NCI-H2081 (cell line): Measurements from ENCODE around the gene TM4SF1.
A peak's percentile ranks its signal among the peaks of the same experiment; 100 is the strongest.

Source experiments
- DNase-seq, 2 experiments: peaks; one replicate each; lab custom pipeline; 2025; lab: John Stamatoyannopoulos, UW

The TM4SF1 gene

DNA sequence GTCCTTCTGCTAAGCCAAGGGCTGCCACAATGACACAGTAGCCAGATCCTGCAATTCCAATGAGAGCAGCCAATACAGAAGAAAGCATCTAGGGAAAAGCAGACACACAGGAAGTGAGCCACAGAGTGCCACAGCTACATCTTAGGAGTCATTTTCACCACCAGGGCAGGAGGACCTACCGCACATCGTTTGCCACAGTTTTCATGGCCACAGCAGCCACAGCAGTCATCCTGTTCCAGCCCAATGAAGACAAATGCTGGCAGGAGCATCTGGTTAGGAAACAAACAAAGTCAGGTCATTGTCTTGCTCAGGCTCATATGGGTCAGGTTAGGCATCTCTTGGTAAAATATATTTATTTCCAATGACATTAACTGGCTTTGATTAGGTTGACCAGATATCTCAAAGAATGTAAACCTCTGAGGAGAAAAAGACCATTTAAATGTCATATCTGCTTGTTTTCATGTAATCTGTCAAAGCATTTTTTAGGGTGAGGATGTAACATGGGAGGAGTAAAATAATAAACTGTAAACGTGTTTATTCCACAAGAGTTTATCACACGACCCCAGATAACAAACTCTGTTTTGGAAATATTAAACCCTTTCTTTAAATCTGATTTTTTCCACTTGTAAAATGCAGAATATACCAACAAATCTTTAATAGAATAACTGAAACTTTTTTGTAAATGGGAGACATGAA lies 1.8 kb downstream of the TM4SF1 start:
- peak in 1 of 2 experiments; percentile 57 for DNase-seq

DNA sequence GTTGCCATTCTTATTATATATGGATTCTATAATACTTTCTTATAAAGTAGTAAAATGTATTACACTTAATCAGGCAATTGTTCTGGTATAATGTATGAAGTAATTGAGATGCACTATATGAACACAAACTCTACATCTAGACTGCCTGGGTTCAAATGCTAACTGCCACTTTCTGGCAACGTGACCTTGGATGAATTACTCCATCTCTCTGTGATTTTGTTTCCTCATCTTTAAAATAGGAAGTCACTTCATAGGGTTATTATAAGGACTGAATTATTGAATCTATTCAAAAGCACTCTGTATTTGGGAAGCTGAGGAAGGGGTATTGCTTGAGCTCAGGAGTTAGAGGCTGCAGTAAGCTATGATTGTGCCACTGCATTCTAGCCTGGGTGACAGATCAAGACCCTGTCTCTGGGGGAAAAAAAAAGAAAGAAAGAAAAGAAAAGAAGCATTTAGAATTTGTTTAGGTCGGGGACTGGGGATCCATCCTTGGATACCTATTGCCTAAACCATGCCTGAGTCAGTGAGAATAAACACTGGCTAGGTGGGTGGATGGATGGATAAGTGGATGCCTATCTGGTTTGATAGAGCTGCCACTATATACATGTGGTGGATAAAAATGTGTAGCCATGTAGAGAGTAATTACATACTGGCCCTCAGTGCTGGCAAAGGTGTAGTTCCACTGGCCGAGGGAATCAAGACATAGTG lies 2.5 kb downstream of the TM4SF1 start:
- no peak for DNase-seq

DNA sequence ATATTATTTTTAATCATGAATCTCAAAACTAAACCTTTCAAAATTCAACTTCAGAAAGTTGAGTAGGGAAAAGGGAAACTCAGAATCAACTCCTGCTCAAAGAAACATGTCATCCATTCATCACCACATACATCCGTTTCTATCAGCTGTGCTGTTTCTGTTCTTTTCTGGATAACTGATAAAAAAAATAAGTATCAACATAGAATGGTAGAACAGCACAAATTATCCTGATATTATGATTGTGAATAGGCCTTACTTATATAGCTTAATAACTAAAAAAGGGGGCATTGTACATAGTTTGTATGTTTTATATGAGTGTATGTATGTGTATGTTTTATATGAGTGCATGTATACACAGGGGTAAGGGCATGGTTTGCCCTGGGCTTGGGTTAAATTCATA lies 3.1 kb downstream of the TM4SF1 start:
- DNase-seq: no peak

DNA sequence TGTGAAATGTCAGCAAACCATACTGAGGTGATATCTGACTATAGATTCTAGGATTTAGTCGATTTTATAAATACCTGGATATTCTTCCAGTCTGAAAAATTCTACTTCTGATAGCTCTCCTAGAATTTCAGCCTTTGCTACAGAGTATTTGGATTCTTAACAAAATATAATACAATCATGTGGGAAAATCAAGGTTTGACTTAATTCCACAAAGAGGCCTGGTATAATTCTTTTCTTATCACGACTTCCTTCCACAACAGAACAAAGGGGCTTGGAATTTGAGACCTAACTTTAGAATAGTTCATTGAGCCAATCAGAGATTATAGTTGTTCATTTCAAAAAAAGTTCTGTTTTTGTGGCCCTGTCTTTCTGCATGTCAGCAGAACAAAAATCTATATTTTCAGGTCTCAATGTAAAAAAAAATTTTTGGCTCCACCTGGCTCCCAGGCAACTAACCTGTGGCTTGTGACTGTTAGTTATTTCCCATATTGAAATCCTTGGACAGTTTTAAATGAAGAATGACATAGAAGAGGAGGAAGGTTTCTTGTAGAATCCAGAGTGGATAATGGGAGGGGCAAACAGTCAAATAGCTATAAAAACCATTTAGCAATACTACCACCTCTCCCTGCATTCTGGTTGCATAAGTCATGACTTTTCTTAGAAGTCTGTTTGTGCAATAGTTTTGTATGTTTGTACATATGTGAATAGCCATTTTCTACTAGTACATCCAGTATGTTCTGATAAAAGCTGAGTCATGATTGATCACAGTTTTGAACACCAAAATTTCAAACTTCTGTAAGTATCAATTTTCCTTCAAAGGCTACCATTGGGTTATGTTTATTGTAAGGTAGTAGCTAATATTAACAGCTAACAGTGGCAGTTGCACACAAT lies 4.0 kb downstream of the TM4SF1 start:
- no peak for DNase-seq

DNA sequence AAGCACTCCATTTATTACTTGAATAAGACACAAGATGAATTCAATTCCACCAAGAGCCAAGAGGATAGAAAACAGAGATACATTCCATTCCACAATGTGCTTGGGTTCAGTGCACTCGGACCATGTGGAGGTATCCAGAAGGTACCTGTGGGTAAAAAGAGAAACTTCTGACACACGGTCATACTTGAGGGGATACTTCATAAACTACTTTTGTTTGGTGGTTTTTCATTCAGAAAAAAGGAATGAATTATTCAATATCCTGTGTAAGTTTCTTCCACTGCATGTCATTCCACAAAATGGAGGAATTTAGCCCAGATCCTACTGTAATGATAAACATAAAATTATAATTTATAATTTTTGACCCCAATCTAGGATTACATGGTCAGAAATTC lies 5.7 kb downstream of the TM4SF1 start:
- no peak for DNase-seq

DNA sequence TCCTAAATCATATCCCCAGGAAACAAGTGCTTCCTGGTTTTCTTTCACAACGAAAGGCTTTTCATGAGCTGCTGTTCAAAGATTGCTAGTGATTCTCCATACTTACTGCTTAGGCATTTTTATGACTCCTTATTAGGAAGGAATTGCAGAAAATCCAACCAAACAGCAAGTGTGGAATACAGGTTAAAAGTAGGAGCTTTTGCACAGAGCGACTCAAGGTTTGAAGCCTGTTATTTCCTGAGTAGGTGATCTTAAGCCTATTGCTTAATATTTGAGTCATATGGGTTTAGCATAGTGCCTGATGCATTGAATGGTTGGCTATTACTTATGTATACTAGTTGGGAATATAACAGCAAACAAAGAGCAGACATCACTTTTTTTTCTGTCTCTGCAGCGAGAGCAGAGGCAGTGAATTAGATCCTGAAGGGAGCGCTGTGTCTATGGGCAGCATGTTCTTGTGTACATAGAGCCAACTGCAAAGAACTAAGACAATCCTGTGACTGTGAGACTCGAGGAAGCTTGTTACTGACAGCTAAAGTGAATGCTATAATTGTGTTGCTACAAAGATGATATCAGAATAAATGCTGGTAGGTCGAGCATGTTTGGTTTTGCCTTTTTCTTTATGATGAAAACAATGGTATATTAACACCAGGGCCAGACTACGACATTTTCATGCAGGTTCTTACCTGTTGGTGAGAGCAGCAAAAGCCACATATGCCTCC lies 6.3 kb downstream of the TM4SF1 start:
- DNase-seq: peak in 1 of 2 experiments; percentile 56

DNA sequence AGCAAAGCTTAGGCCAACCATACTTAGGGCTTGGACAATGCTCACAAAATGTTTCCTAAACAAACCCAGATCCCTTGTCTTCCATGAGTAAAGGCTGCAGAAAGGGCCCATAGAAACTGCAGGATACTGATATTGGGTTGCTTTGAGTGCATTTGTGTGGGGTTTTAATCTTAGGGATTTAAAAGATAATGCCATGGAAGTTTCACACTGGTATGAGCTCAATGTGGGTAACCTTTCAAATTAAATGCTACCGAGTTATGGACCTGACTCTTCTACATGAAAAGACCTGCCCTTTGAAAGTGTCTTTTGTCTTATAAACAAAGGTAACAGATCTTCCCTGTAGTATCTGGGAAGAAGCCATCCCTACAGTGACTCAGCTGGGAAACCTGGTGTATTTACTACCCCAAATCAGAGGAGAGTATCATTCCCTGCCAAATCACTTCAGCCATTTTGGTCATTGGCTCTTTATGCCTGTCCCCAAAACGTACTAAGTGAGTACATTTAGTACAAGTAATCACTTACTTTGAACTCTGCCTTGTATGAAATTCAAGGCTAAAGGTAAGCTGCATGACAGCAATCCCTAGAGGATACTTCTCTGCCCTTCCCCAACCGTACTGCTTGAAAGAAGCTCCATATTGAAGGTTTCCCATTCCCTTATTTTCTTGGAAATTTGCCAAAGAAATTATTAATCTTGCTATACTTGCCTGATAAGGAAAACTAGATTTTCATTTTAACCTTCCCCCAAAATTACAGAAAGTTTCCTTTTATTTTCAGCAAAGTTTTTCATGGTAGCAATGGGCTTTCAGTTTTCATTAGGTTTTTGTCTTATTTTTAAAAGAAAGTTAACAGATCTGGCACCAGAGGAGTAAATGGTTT lies 7.2 kb downstream of the TM4SF1 start:
- DNase-seq: peak in 1 of 2 experiments; percentile 25

GRCh38 chr3:149368674-149369497 lies 8.6 kb downstream of the TM4SF1 start:
- peak in 1 of 2 experiments; percentile 55 for DNase-seq

DNA sequence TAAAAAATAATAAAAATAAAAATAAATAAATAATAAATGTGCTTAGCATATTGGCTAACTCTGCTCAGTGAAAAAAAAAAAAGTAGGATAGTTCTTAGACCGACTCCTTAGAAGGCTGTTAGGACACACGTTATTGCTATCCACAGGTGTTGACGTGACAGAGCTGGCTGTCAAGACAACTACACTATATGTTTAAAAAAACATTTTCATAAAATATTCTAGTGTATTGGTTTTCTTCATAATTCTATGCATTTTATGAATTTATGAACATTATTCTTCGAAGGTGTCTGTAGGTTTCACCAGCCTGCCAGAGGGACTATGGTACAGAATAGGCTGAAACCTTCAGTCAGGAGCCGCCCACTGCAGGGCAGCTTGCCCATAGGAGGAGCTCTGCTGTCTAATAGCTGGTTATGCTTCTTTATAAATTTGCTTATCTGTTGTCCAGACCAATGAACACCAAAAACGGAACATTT lies 9.2 kb downstream of the TM4SF1 start:
- peak in 1 of 2 experiments; percentile 35 for DNase-seq

DNA sequence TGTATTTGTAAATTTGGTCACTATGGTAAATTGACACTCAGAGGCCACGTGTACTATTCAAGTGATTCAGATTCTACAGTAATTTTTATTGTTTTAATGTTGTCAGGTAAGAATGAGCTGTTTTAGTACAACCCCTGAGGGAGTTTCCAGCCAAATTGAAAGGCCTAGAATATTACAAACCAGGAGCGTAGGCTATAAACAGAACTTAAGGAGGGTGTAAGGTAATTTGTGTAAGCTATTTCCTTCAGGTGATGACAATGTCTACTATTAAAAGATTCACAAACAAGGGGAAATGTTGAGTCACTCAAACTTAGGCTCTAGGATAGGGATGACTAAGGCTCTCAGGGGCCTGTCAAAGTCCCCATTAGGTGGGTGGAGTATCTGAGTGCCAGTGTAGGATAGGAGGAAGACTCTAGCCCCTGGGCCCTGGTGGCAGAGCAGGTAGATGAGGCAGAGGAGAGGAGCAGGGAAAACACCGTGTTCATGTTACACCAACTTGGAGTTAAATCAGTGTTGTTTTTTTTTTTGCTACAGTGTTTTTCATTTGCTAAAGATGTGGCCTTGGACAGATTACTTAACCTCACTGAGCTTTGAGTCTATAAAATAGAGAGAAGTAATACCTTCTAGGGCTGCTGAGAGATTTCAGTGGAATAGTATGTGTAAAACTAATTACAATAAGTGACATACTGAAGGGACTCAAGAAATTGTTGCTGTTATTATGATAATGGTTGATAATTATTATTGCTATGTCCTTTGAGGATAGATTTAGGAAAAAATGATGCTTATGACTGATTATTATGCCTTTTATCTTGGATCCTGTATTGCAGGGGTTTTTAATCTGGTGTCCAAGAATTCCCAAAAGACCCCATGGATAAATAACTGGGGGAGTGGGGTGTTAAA lies 10.3 kb downstream of the TM4SF1 start:
- DNase-seq: peak in 1 of 2 experiments; percentile 26

DNA sequence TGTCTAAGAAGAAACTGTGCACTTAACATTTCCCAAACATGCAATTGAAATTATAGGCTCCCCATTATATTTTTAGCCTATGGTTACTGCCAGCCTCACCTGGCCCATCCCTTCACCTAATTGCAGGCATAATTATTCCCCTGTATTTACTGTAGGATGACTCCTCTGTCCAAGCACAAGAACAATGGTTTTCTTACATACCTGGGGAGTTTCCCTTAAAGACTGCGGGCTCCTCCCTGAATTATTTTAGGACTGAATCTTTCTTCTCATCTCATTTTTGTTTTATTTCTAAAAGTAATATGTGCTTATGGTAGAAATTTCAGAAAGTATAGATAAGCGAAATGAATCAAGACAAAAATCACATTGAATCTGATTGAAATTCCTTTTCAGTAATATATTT lies 11.4 kb downstream of the TM4SF1 start:
- peak in 1 of 2 experiments; percentile 61 for DNase-seq

- DNase-seq: no peak
These were observed 12.8 kb downstream of the TM4SF1 start for GRCh38 chr3:149364624-149365023.

DNA sequence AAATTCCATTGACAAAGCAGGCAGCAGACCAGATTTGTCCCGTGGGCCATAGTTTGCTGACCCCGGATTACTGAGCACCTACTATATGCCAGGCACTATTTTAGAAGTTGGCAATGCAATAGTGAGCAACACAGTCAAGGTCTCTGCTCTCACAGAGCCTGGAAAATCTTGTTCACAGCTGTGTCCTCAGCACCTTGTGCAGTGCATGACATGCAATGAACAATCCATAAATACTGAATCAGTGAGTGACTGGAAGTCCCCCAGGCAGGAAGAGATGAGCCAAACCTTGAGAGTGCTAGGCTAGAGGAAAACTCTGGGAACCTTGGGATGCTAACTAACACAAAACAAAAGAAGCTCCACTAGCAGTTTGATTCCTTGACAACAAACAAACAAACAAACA lies 14.4 kb downstream of the TM4SF1 start:
- DNase-seq: no peak

DNA sequence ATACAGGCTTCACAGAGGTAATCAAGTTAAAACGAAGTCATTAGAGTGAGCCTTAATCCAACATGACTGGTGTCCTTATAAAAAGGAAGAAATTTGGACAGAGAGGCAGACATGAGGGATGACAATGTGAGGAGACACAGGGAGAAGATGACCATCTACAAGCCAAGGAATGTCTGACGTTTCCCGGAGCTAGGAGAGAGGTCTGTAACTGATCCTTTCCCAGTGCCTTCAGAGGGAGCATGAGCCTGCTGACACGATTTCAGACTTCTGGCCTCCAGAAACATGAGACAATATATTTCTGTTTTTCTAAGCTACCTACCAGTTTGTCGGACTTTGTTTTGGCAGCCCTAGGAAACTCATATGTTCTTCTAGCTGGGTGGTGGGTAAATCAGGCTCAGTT lies 15.1 kb downstream of the TM4SF1 start:
- no peak for DNase-seq

- no peak for DNase-seq
These were observed 20.8 kb downstream of the TM4SF1 start for GRCh38 chr3:149356630-149357029.

GRCh38 chr3:149356044-149356592 lies 21.3 kb downstream of the TM4SF1 start:
- DNase-seq: no peak

- no peak for DNase-seq
These were observed 23.8 kb downstream of the TM4SF1 start for GRCh38 chr3:149353581-149354184.

- peak; percentile 92 to 93 for DNase-seq
These were observed 24.9 kb downstream of the TM4SF1 start for GRCh38 chr3:149352556-149352955.
